Trophoblast cell (in vitro differentiated cells and primary cell): ENCODE results near the gene SARS1.

Experiments used
- DNase-seq, 2 donors: peaks; one replicate each; pipeline ENCODE4 v3.0.0-alpha.2; 2016
- H2AFZ ChIP-seq: 2 replicates; pipeline ENCODE4 v1.6.1; 2013; ENCODE audit warnings: low read length, moderate library complexity, mild to moderate bottlenecking; ENCODE audit not compliant: insufficient read depth, poor library complexity
- H2AK5ac ChIP-seq: 2 replicates; pipeline ENCODE4 v1.6.1; 2013; ENCODE audit warnings: mild to moderate bottlenecking, low read length
- H2BK120ac ChIP-seq: 2 replicates; pipeline ENCODE4 v1.6.1; 2013; ENCODE audit warnings: low read length, mild to moderate bottlenecking, moderate library complexity; ENCODE audit not compliant: insufficient read depth, poor library complexity
- H2BK12ac ChIP-seq: 2 replicates; pipeline ENCODE4 v1.6.1; 2013; ENCODE audit warnings: mild to moderate bottlenecking, low read length, moderate library complexity
- H2BK5ac ChIP-seq: 2 replicates; pipeline ENCODE4 v1.6.1; 2013; ENCODE audit warnings: low read length, low read depth, moderate library complexity, mild to moderate bottlenecking; ENCODE audit not compliant: poor library complexity
- H3K14ac ChIP-seq: 2 replicates; pipeline ENCODE4 v1.6.1; 2013; ENCODE audit warnings: mild to moderate bottlenecking, low read length
- H3K18ac ChIP-seq: 2 replicates; pipeline ENCODE4 v1.6.1; 2013; ENCODE audit warnings: mild to moderate bottlenecking, low read length
- H3K23ac ChIP-seq: 2 replicates; pipeline ENCODE4 v1.6.1; 2013; ENCODE audit warnings: low read length
- H3K27ac ChIP-seq: 2 replicates; pipeline ENCODE4 v1.5.1; 2013; ENCODE audit warnings: low read depth, mild to moderate bottlenecking, inconsistent platforms, low read length, moderate library complexity
- H3K27me3 ChIP-seq: 2 replicates; pipeline ENCODE4 v1.6.1; 2013; ENCODE audit warnings: inconsistent platforms, mild to moderate bottlenecking, low read length, moderate library complexity; ENCODE audit not compliant: insufficient read depth
- H3K36me3 ChIP-seq, 2 experiments: 1 replicate in 1 of 2; 2 replicates in 1 of 2; pipeline ENCODE4 v1.6.1; 2013; ENCODE audit warnings: low read length in 2 of 2, mild to moderate bottlenecking in 2 of 2, moderate library complexity in 1 of 2; ENCODE audit not compliant: insufficient read depth in 2 of 2, control insufficient read depth in 1 of 2
- H3K4ac ChIP-seq: 2 replicates; pipeline ENCODE4 v1.6.1; 2013; ENCODE audit warnings: low read depth, mild to moderate bottlenecking, low read length, moderate library complexity
- H3K4me1 ChIP-seq, 2 experiments: 1 replicate in 1 of 2; 2 replicates in 1 of 2; pipeline ENCODE4 v1.6.1; 2013; ENCODE audit warnings: low read length in 2 of 2, mild to moderate bottlenecking in 2 of 2, moderate library complexity in 1 of 2; ENCODE audit not compliant: insufficient read depth in 2 of 2, control insufficient read depth in 1 of 2
- H3K4me2 ChIP-seq: 2 replicates; pipeline ENCODE4 v1.6.1; 2013; ENCODE audit warnings: inconsistent platforms, mild to moderate bottlenecking, low read length, moderate library complexity
- H3K4me3 ChIP-seq: 2 replicates; pipeline ENCODE4 v1.5.1; 2013; ENCODE audit warnings: mild to moderate bottlenecking, low read depth, low read length, inconsistent platforms
- H3K79me1 ChIP-seq: one replicate; pipeline ENCODE4 v1.6.1; 2013; ENCODE audit warnings: low read length
- H3K79me2 ChIP-seq: 2 replicates; pipeline ENCODE4 v1.6.1; 2013; ENCODE audit warnings: low read length, mild to moderate bottlenecking; ENCODE audit not compliant: control insufficient read depth, insufficient read depth, poor library complexity
- H3K9ac ChIP-seq: 2 replicates; pipeline ENCODE4 v1.6.1; 2013; ENCODE audit warnings: mild to moderate bottlenecking, low read length
- H3K9me3 ChIP-seq: 2 replicates; pipeline ENCODE4 v1.6.1; 2013; ENCODE audit warnings: low read depth, mild to moderate bottlenecking, control low read depth, inconsistent platforms, low read length; ENCODE audit not compliant: insufficient read depth
- H4K12ac ChIP-seq: 2 replicates; pipeline ENCODE4 v1.6.1; 2013; ENCODE audit warnings: low read depth, mild to moderate bottlenecking, low read length, moderate library complexity
- H4K8ac ChIP-seq: 2 replicates; pipeline ENCODE4 v1.6.1; 2013; ENCODE audit warnings: low read depth, mild to moderate bottlenecking, low read length, moderate library complexity
- H4K91ac ChIP-seq: one replicate; pipeline ENCODE4 v1.6.1; 2013; ENCODE audit warnings: low read depth, mild to moderate bottlenecking, low read length, moderate library complexity
- WGBS: extraction: QIAGEN DNeasy Blood & Tissue Kit; methylation state at CpG from one replicate; pipeline ENCODE4 v1.1.7; 2013; ENCODE audit warnings: missing lambda C conversion rate; ENCODE audit not compliant: insufficient read length, insufficient coverage; ENCODE audit errors: extremely low coverage; 5-methylcytosine and 5-hydroxymethylcytosine counted together

Gene SARS1

GRCh38 chr1:109181807-109182163 lies 31.9 kb upstream of the SARS1 start:
- Histone ChIP-seq H2BK5ac (no peak overlapping the region), H3K4me3 (no peak overlapping the region), H4K91ac (no peak overlapping the region), H3K9ac (no peak overlapping the region), H3K27me3 (no peaks in the 10 kb centered on the region), H2BK120ac (no peak overlapping the region), H3K9me3 (no peaks in the 10 kb centered on the region), H3K27ac (no peak overlapping the region), H3K18ac (no peak overlapping the region), H2BK12ac (no peak overlapping the region), H2AK5ac (no peak overlapping the region), H3K4me2 (no peak overlapping the region), H3K4me1 (peaks cover 0 to 3% of the 10 kb centered on the region in 2 experiments), H4K8ac (no peak overlapping the region), H3K14ac (no peak overlapping the region), H3K4ac (no peak overlapping the region), H3K79me2 (no peaks in the 10 kb centered on the region), H3K23ac (no peak overlapping the region), H3K79me1 (no peaks in the 10 kb centered on the region), H3K36me3 (no peaks in the 10 kb centered on the region), H4K12ac (no peak overlapping the region), H2AFZ (no peak overlapping the region)
- DNase-seq = no peak
- no CpG with 5 or more reads among the region's 4 CpGs for WGBS

DNA sequence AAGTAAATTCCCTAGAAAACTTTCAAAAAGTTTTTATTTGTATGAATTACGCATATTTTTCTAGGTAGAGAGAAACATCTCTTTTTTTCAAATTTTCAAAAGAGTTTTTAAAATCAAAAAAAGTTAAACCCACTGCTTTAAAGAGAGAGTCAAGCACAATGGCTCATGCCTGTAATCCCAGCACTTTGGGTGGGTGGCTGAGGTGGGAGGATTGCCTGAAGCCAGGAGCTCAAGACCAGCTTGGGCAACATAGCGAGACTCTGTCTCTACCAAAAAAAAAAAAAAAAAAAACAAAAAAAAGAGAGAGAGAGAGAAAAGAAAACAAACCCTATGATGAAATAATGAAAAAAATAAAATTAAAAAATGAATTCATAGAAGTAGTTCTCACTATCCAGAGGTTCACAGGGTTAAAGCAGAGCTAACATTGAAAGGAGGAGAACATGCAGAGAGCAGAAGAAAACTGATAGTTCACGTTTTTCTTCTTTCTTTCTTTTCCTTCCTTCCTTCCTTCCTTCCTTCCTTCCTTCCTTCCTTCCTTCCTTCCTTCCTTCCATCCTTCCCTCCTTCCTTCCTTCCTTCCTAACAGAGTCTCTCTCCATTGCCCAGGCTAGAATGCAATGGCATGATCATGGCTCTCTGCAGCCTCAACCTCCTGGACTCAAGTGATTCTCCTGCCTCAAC lies 30.5 kb upstream of the SARS1 start:
- H4K12ac ChIP-seq = no peak overlapping the region
- no peak overlapping the region for H2BK120ac ChIP-seq
- H3K4me3 ChIP-seq = no peak overlapping the region
- no peak overlapping the region for H2BK12ac ChIP-seq
- no peak overlapping the region for H4K8ac ChIP-seq
- no peak overlapping the region for H2AFZ ChIP-seq
- no peaks in the 10 kb centered on the region for H3K36me3 ChIP-seq
- H3K23ac ChIP-seq = no peak overlapping the region
- H3K9ac ChIP-seq = no peak overlapping the region
- no peak overlapping the region for H2AK5ac ChIP-seq
- H3K4me1 ChIP-seq = peaks cover 0 to 3% of the 10 kb centered on the region in 2 experiments
- no peak overlapping the region for H4K91ac ChIP-seq
- no peaks in the 10 kb centered on the region for H3K79me2 ChIP-seq
- DNase-seq = no peak
- no peaks in the 10 kb centered on the region for H3K27me3 ChIP-seq
- no peak overlapping the region for H3K4me2 ChIP-seq
- no peak overlapping the region for H3K14ac ChIP-seq
- H2BK5ac ChIP-seq = no peak overlapping the region
- H3K18ac ChIP-seq = no peak overlapping the region
- H3K9me3 ChIP-seq = no peaks in the 10 kb centered on the region
- H3K4ac ChIP-seq = no peak overlapping the region
- no peak overlapping the region for H3K27ac ChIP-seq
- no CpG with 5 or more reads among the region's 3 CpGs for whole genome bisulfite sequencing
- no peaks in the 10 kb centered on the region for H3K79me1 ChIP-seq

- no peak overlapping the region for H3K23ac ChIP-seq
- H3K27me3 ChIP-seq = no peaks in the 10 kb centered on the region
- no peak for DNase-seq
- H3K4me1 ChIP-seq = peaks cover 0 to 3% of the 10 kb centered on the region in 2 experiments
- H3K9me3 ChIP-seq = no peaks in the 10 kb centered on the region
- H3K79me2 ChIP-seq = no peaks in the 10 kb centered on the region
- no peak overlapping the region for H4K91ac ChIP-seq
- H3K27ac ChIP-seq = no peak overlapping the region
- H3K36me3 ChIP-seq = no peaks in the 10 kb centered on the region
- H2AK5ac ChIP-seq = no peak overlapping the region
- no peak overlapping the region for H3K4me2 ChIP-seq
- no peaks in the 10 kb centered on the region for H3K79me1 ChIP-seq
- H2AFZ ChIP-seq = no peak overlapping the region
- no peak overlapping the region for H4K8ac ChIP-seq
- H2BK5ac ChIP-seq = no peak overlapping the region
- H3K9ac ChIP-seq = no peak overlapping the region
- no peak overlapping the region for H3K18ac ChIP-seq
- H2BK12ac ChIP-seq = no peak overlapping the region
- H4K12ac ChIP-seq = no peak overlapping the region
- WGBS = no CpG with 5 or more reads among the region's 7 CpGs
- no peak overlapping the region for H2BK120ac ChIP-seq
- no peak overlapping the region for H3K4me3 ChIP-seq
- no peak overlapping the region for H3K14ac ChIP-seq
- no peak overlapping the region for H3K4ac ChIP-seq
These were observed 29.0 kb upstream of the SARS1 start for GRCh38 chr1:109184687-109185086.

GRCh38 chr1:109185357-109185756 lies 28.4 kb upstream of the SARS1 start:
- no peak overlapping the region for H3K9ac ChIP-seq
- DNase-seq = no peak
- no peak overlapping the region for H3K27ac ChIP-seq
- H3K4ac ChIP-seq = no peak overlapping the region
- H4K91ac ChIP-seq = no peak overlapping the region
- peaks cover 0 to 3% of the 10 kb centered on the region in 2 experiments for H3K4me1 ChIP-seq
- no peaks in the 10 kb centered on the region for H3K9me3 ChIP-seq
- H3K79me1 ChIP-seq = no peaks in the 10 kb centered on the region
- no CpG with 5 or more reads among the region's 8 CpGs for WGBS
- no peak overlapping the region for H3K4me3 ChIP-seq
- no peak overlapping the region for H4K8ac ChIP-seq
- H3K79me2 ChIP-seq = no peaks in the 10 kb centered on the region
- no peak overlapping the region for H2BK120ac ChIP-seq
- H2AK5ac ChIP-seq = no peak overlapping the region
- H3K18ac ChIP-seq = no peak overlapping the region
- no peak overlapping the region for H2BK12ac ChIP-seq
- H2AFZ ChIP-seq = no peak overlapping the region
- no peak overlapping the region for H3K4me2 ChIP-seq
- H3K36me3 ChIP-seq = no peaks in the 10 kb centered on the region
- H2BK5ac ChIP-seq = no peak overlapping the region
- no peaks in the 10 kb centered on the region for H3K27me3 ChIP-seq
- no peak overlapping the region for H4K12ac ChIP-seq
- H3K14ac ChIP-seq = no peak overlapping the region
- no peak overlapping the region for H3K23ac ChIP-seq
